HG03460 (cell line): ENCODE data around the gene TBC1D5.
"Not testable (repeated sequence)": the region's sequence is repeated elsewhere in the genome, so short reads cannot be mapped to it uniquely, and the experiment has no call there.

ENCODE experiments used
- ATAC-seq: cut with Tn5 transposase; IDR thresholded peaks from one replicate; pipeline ENCODE4 v1.9.1; 2021; ENCODE audit not compliant: unreplicated experiment

The TBC1D5 gene

GRCh38 chr3:17369973-17370372, 372.5 kb downstream of the TBC1D5 start:
- ATAC-seq = no peak

GRCh38 chr3:17367171-17367570, 375.3 kb downstream of the TBC1D5 start:
- no peak for ATAC-seq

- ATAC-seq = no peak
These were observed 381.4 kb downstream of the TBC1D5 start for GRCh38 chr3:17360991-17361390.

- no peak for ATAC-seq
These were observed 382.5 kb downstream of the TBC1D5 start for GRCh38 chr3:17359911-17360310.

GRCh38 chr3:17357035-17357710, 385.3 kb downstream of the TBC1D5 start:
- no peak for ATAC-seq

GRCh38 chr3:17356585-17356984, 385.8 kb downstream of the TBC1D5 start:
- no peak for ATAC-seq

- ATAC-seq = no peak
These were observed 386.8 kb downstream of the TBC1D5 start for GRCh38 chr3:17355591-17355990.

- no peak for ATAC-seq
These were observed 388.1 kb downstream of the TBC1D5 start for GRCh38 chr3:17354341-17354740.

- no peak for ATAC-seq
These were observed 389.8 kb downstream of the TBC1D5 start for GRCh38 chr3:17352620-17353019.

GRCh38 chr3:17351193-17351592, 391.2 kb downstream of the TBC1D5 start:
- not testable (repeated sequence) for ATAC-seq

- no peak for ATAC-seq
These were observed 393.3 kb downstream of the TBC1D5 start for GRCh38 chr3:17349093-17349492.

- no peak for ATAC-seq
These were observed 400.3 kb downstream of the TBC1D5 start for GRCh38 chr3:17342119-17342518.

- no peak for ATAC-seq
These were observed 401.7 kb downstream of the TBC1D5 start for GRCh38 chr3:17340693-17341092.

GRCh38 chr3:17340261-17340660, 402.2 kb downstream of the TBC1D5 start:
- ATAC-seq = no peak

GRCh38 chr3:17339132-17339575, 403.3 kb downstream of the TBC1D5 start:
- no peak for ATAC-seq

GRCh38 chr3:17336291-17336690, 406.1 kb downstream of the TBC1D5 start:
- ATAC-seq = no peak

GRCh38 chr3:17333893-17334292, 408.5 kb downstream of the TBC1D5 start:
- no peak for ATAC-seq

GRCh38 chr3:17333446-17333845, 409.0 kb downstream of the TBC1D5 start:
- no peak for ATAC-seq

- ATAC-seq = no peak
These were observed 411.8 kb downstream of the TBC1D5 start for GRCh38 chr3:17330660-17331059.

- no peak for ATAC-seq
These were observed 412.5 kb downstream of the TBC1D5 start for GRCh38 chr3:17329927-17330326.

- ATAC-seq = no peak
These were observed 420.2 kb downstream of the TBC1D5 start for GRCh38 chr3:17322106-17322793.

- ATAC-seq = no peak
These were observed 422.2 kb downstream of the TBC1D5 start for GRCh38 chr3:17320266-17320665.

- ATAC-seq = no peak
These were observed 426.5 kb downstream of the TBC1D5 start for GRCh38 chr3:17315897-17316296.
